SK-N-SH (cell line): Measurements from ENCODE around the gene LMO3.

Experiments
- TF ChIP-seq, protein P1 (sequence below): IDR thresholded peaks from 2 replicates; pipeline ENCODE4 v1.4.0; 2012; ENCODE audit warnings: low read depth
- TF ChIP-seq, protein P2 (sequence below): fragments of 150-350 bp; IDR thresholded peaks from 2 replicates; pipeline ENCODE4 v1.6.1; 2017; ENCODE audit warnings: antibody characterized with exemption, low read length, low read depth, borderline replicate concordance

DNA sequence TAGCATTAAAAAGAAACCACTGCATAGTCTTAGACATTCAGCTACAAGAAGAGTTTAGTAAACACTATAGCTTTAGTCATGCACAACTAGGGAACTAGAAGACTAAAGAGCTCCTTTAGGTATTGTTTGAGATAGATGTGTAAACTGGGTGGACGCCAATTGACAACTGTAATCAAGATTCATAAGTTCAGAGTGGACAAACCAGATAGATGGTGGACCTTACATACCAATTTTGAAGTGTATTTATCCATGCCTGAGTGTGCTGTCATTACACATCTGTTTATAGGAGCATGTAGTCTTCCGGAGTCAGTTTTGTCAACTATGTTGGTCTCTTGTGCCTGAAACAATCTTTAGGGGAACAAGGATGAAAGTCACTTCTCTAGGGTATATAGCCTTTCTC lies 96.6 kb downstream of the LMO3 start:
- TF ChIP-seq, protein P1, sequence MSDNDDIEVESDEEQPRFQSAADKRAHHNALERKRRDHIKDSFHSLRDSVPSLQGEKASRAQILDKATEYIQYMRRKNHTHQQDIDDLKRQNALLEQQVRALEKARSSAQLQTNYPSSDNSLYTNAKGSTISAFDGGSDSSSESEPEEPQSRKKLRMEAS: no peak
- TF ChIP-seq, protein P2, sequence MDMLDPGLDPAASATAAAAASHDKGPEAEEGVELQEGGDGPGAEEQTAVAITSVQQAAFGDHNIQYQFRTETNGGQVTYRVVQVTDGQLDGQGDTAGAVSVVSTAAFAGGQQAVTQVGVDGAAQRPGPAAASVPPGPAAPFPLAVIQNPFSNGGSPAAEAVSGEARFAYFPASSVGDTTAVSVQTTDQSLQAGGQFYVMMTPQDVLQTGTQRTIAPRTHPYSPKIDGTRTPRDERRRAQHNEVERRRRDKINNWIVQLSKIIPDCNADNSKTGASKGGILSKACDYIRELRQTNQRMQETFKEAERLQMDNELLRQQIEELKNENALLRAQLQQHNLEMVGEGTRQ: no peak
